ENCODE results near the gene KLHDC7B. TPM values are rescaled to one million over a fixed set of nuclear protein-coding genes. Genes with fewer than 3 reads are reported as not detected.
A peak's percentile ranks its signal among the peaks of the same experiment; 100 is the strongest.

Gene KLHDC7B
- total and polyA plus RNA-seq, 9 donors: 0.04 to 0.13 (median 0.10) TPM; not detected in 2

DNA sequence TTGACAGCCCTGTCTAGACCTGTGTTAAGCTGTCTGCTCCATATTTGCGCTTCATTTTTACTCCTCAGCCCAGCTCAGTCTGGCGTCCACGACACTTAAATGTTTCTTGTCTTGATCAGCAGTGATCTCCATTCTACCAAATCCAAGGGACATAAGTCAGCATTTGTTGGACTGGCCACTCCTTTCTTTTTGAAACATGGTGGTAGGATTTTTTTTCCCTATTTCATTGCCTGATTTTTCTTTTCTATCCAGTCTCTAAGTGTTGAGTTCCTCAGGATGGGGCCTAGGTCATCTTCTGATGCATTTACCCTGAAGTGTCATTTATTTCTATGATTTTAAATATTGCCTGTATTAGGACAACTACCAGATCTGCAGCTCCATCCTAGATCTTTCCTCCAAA is 36.8 kb upstream of the KLHDC7B start:
- Histone ChIP-seq H3K27me3 (no peaks in the 10 kb centered on the region), H3K4me3 (peak overlapping the region; percentile 55), H3K36me3 (no peaks in the 10 kb centered on the region), H3K4me1 (ENCODE audit: insufficient read depth) (peaks cover 13% of the 10 kb centered on the region), H3K27ac (peak overlapping the region in 1 of 2 donors; percentile 61), H3K9me3 (no peaks in the 10 kb centered on the region)
- WGBS, 3 donors: 4 to 8% (median 7%) methylated on average over 3 of the region's 3 CpGs
- TF ChIP-seq, protein P1, sequence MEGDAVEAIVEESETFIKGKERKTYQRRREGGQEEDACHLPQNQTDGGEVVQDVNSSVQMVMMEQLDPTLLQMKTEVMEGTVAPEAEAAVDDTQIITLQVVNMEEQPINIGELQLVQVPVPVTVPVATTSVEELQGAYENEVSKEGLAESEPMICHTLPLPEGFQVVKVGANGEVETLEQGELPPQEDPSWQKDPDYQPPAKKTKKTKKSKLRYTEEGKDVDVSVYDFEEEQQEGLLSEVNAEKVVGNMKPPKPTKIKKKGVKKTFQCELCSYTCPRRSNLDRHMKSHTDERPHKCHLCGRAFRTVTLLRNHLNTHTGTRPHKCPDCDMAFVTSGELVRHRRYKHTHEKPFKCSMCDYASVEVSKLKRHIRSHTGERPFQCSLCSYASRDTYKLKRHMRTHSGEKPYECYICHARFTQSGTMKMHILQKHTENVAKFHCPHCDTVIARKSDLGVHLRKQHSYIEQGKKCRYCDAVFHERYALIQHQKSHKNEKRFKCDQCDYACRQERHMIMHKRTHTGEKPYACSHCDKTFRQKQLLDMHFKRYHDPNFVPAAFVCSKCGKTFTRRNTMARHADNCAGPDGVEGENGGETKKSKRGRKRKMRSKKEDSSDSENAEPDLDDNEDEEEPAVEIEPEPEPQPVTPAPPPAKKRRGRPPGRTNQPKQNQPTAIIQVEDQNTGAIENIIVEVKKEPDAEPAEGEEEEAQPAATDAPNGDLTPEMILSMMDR (IDR thresholded peaks at IDR 0.05): no peak
- TF ChIP-seq EP300 (IDR thresholded peaks at IDR 0.05): no peak
- no peak for TF ChIP-seq POLR2A (IDR thresholded peaks at IDR 0.05)
- DNase-seq: no peak
- intact Hi-C loops (cut with DNase I): loop anchor here in 1 of 4 donors (10.0 kb wide), 1 partner anchor 264 kb away; the partner anchor contains the start of gene TUBGCP6

DNA sequence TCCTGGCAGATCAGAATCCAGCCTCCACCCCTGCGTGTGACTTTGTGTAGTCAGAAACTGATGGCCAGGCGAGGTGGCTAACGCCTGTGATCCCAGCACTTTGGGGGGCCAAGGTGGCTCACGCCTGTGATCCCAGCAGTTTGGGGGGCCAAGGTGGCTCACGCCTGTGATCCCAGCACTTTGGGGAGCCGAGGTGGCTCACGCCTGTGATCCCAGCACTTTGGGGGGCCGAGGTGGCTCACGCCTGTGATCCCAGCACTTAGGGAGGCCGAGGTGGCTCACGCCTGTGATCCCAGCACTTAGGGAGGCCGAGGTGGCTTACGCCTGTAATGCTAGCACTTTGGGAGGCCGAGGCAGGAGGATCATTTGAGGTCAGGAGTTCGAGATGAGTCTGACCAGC is 32.5 kb upstream of the KLHDC7B start:
- no peaks in the 10 kb centered on the region for H3K36me3 ChIP-seq
- no peaks in the 10 kb centered on the region for H3K27me3 ChIP-seq
- no peak for TF ChIP-seq POLR2A (IDR thresholded peaks at IDR 0.05)
- TF ChIP-seq, protein P1 (IDR thresholded peaks at IDR 0.05): no peak
- no peaks in the 10 kb centered on the region for H3K9me3 ChIP-seq
- DNase-seq: no peak
- no peak overlapping the region for H3K27ac ChIP-seq
- peaks cover 2% of the 10 kb centered on the region for H3K4me1 ChIP-seq (ENCODE audit: insufficient read depth)
- intact Hi-C loops (cut with DNase I): no loop called here
- WGBS, 3 donors: 93 to 98% (median 94%) methylated on average over 15 of the region's 15 CpGs
- no peak overlapping the region for H3K4me3 ChIP-seq

- TF ChIP-seq EP300 (IDR thresholded peaks at IDR 0.05): no peak
- TF ChIP-seq, protein P1 (IDR thresholded peaks at IDR 0.05): no peak
- no peak for TF ChIP-seq POLR2A (IDR thresholded peaks at IDR 0.05)
- Histone ChIP-seq H3K4me1 (ENCODE audit: insufficient read depth) (no peaks in the 10 kb centered on the region), H3K9me3 (no peaks in the 10 kb centered on the region), H3K27ac (no peak overlapping the region), H3K27me3 (no peaks in the 10 kb centered on the region), H3K36me3 (no peaks in the 10 kb centered on the region), H3K4me3 (no peak overlapping the region)
- DNase-seq: no peak
- intact Hi-C loops (cut with DNase I): no loop called here
- 83 to 89% (median 86%) methylated on average over 8 of the region's 8 CpGs for WGBS, 3 donors
Measured at GRCh38 chr22:50516068-50516467, 29.6 kb upstream of the KLHDC7B start.

GRCh38 chr22:50516891-50517290 is 28.8 kb upstream of the KLHDC7B start:
- DNase-seq: no peak
- no peak overlapping the region for H3K27ac ChIP-seq
- no peaks in the 10 kb centered on the region for H3K4me1 ChIP-seq (ENCODE audit: insufficient read depth)
- 76 to 82% (median 77%) methylated on average over 16 of the region's 16 CpGs for WGBS, 3 donors
- no peaks in the 10 kb centered on the region for H3K9me3 ChIP-seq
- H3K36me3 ChIP-seq: no peaks in the 10 kb centered on the region
- TF ChIP-seq EP300 (IDR thresholded peaks at IDR 0.05): no peak
- TF ChIP-seq, protein P1 (IDR thresholded peaks at IDR 0.05): no peak
- no peaks in the 10 kb centered on the region for H3K27me3 ChIP-seq
- intact Hi-C loops (cut with DNase I): no loop called here
- no peak overlapping the region for H3K4me3 ChIP-seq
